ENCODE data around the gene SORCS2.

- TF ChIP-seq CTCF (conservative IDR thresholded peaks at IDR 0.05; ENCODE audit: low read length) (no peak), EZH2phosphoT487 (IDR thresholded peaks at IDR 0.05; ENCODE audit: borderline replicate concordance, low read depth, low read length) (no peak)
Measured at GRCh38 chr4:7375427-7375826, 183.1 kb downstream of the SORCS2 start.

Measured in OCI-LY7 (cell line).